Panc1 (cell line): ENCODE data around the gene ALDH9A1.

ENCODE experiments used
- TF ChIP-seq, protein P1 (sequence below), 2 experiments: IDR thresholded peaks; 2 replicates each; pipeline ENCODE4 v1.6.1; 2011 to 2012; ENCODE audit warnings: low read depth in 2 of 2, control low read depth in 1 of 2, low read length in 1 of 2, mild to moderate bottlenecking in 1 of 2, moderate library complexity in 1 of 2; ENCODE audit not compliant: insufficient read depth in 1 of 2
- TF ChIP-seq, protein P2 (sequence below): fragments of 450-650 bp; IDR thresholded peaks from 2 replicates; pipeline ENCODE4 v1.5.1; 2017; ENCODE audit warnings: mild to moderate bottlenecking

DNA sequence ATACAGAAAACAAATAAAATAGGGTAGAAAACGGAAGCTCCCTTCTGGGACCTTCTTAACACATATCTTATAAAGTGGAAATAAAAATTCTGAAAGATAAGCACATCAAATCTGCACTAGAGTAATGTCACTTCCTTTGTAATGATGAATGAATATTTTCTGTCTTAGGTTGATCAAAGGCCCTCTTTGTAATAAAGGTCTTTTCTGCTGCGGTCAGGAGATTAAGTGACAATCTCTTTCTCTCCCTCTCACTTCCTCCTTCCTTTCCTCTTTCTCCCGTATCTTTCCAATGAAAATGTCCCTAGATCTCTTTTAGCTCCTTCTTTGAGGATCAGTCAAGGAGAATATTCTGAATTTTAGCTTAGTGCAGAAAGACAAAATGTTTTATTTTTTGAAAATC, 36.5 kb upstream of the ALDH9A1 start:
- TF ChIP-seq, protein P1, sequence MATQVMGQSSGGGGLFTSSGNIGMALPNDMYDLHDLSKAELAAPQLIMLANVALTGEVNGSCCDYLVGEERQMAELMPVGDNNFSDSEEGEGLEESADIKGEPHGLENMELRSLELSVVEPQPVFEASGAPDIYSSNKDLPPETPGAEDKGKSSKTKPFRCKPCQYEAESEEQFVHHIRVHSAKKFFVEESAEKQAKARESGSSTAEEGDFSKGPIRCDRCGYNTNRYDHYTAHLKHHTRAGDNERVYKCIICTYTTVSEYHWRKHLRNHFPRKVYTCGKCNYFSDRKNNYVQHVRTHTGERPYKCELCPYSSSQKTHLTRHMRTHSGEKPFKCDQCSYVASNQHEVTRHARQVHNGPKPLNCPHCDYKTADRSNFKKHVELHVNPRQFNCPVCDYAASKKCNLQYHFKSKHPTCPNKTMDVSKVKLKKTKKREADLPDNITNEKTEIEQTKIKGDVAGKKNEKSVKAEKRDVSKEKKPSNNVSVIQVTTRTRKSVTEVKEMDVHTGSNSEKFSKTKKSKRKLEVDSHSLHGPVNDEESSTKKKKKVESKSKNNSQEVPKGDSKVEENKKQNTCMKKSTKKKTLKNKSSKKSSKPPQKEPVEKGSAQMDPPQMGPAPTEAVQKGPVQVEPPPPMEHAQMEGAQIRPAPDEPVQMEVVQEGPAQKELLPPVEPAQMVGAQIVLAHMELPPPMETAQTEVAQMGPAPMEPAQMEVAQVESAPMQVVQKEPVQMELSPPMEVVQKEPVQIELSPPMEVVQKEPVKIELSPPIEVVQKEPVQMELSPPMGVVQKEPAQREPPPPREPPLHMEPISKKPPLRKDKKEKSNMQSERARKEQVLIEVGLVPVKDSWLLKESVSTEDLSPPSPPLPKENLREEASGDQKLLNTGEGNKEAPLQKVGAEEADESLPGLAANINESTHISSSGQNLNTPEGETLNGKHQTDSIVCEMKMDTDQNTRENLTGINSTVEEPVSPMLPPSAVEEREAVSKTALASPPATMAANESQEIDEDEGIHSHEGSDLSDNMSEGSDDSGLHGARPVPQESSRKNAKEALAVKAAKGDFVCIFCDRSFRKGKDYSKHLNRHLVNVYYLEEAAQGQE (IDR thresholded peaks at IDR 0.05; ENCODE audit: insufficient read depth in 1 of 2, low read depth in 2 of 2, low read length in 1 of 2), result no peak
- TF ChIP-seq, protein P2, sequence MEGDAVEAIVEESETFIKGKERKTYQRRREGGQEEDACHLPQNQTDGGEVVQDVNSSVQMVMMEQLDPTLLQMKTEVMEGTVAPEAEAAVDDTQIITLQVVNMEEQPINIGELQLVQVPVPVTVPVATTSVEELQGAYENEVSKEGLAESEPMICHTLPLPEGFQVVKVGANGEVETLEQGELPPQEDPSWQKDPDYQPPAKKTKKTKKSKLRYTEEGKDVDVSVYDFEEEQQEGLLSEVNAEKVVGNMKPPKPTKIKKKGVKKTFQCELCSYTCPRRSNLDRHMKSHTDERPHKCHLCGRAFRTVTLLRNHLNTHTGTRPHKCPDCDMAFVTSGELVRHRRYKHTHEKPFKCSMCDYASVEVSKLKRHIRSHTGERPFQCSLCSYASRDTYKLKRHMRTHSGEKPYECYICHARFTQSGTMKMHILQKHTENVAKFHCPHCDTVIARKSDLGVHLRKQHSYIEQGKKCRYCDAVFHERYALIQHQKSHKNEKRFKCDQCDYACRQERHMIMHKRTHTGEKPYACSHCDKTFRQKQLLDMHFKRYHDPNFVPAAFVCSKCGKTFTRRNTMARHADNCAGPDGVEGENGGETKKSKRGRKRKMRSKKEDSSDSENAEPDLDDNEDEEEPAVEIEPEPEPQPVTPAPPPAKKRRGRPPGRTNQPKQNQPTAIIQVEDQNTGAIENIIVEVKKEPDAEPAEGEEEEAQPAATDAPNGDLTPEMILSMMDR, result no peak
